ENCODE data around the gene SLC29A1. TPM values are rescaled to one million over a fixed set of nuclear protein-coding genes. Genes with fewer than 3 reads are reported as not detected.
A peak's percentile ranks its signal among the peaks of the same experiment; 100 is the strongest.

Gene SLC29A1
- total and polyA plus RNA-seq, 9 of the 15 experiments (the other 6 are each of a cell fraction or from before 2014, with no cell fraction given), result 18.9 to 170 (median 57.7) TPM

DNA sequence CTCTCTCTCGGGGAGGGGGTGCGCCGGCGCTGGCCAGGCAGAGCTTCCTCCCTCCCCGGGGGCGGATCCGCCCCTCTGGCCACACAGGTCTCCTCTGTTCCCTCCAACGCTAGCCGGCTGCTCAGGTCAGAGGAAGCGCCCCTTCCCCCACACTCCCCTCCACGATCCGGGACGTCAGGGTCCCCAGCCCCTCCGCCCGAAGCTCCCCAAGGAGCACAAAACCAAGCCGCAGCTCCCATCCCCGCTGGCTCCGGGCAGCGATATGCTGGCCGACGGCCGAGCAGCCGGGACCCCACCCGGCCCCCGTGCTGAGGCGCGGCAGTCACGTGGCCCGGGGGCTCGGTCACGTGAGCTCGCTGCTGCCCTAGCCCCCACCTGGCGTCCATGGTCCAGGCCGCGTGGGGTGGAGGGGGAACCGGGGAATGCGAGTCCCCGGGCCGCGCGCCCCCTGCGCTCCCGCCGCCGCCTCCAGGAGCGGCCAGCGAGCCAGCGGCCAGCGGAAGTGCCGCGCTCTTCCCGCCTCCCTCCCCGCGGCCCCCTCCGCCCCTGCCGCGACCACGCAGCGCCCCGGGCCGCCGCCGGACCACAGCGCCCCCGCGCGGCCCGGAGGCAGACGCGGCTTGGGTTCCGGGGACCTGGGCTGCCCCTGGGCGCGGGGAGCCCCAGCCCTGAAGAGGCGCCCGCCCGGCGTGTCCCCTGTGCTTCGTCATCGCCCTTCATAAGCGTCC is 33.8 kb downstream of the SLC29A1 start, which contains the start of gene SLC35B2 (continued):
- TF ChIP-seq, protein P1, sequence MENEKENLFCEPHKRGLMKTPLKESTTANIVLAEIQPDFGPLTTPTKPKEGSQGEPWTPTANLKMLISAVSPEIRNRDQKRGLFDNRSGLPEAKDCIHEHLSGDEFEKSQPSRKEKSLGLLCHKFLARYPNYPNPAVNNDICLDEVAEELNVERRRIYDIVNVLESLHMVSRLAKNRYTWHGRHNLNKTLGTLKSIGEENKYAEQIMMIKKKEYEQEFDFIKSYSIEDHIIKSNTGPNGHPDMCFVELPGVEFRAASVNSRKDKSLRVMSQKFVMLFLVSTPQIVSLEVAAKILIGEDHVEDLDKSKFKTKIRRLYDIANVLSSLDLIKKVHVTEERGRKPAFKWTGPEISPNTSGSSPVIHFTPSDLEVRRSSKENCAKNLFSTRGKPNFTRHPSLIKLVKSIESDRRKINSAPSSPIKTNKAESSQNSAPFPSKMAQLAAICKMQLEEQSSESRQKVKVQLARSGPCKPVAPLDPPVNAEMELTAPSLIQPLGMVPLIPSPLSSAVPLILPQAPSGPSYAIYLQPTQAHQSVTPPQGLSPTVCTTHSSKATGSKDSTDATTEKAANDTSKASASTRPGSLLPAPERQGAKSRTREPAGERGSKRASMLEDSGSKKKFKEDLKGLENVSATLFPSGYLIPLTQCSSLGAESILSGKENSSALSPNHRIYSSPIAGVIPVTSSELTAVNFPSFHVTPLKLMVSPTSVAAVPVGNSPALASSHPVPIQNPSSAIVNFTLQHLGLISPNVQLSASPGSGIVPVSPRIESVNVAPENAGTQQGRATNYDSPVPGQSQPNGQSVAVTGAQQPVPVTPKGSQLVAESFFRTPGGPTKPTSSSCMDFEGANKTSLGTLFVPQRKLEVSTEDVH (IDR thresholded peaks at IDR 0.05; ENCODE audit: low read depth, partially characterized antibody), result no peak
- TF ChIP-seq CBX3 (IDR thresholded peaks at IDR 0.05; ENCODE audit: borderline replicate concordance in 1 of 2, low read length in 2 of 2) (peak in 1 of 2 experiments; percentile 39; a peak in 2 of 3 replicates), GABPA (tag; conservative IDR thresholded peaks at IDR 0.05; ENCODE audit: low read depth) (peak; percentile 93), RBFOX2 (IDR thresholded peaks at IDR 0.05; ENCODE audit: low read depth, low read length) (peak; percentile 93), CBX5 (IDR thresholded peaks at IDR 0.05; ENCODE audit: borderline replicate concordance, low read depth) (peak; percentile 30; the same call in 1 of the 2 replicates), SRSF9 (IDR thresholded peaks at IDR 0.05; ENCODE audit: borderline replicate concordance, low read depth, low read length) (no peak), ZNF584 (CRISPR knock-in tag; IDR thresholded peaks at IDR 0.05; ENCODE audit: low read depth) (no peak)
- TF ChIP-seq, protein P2, sequence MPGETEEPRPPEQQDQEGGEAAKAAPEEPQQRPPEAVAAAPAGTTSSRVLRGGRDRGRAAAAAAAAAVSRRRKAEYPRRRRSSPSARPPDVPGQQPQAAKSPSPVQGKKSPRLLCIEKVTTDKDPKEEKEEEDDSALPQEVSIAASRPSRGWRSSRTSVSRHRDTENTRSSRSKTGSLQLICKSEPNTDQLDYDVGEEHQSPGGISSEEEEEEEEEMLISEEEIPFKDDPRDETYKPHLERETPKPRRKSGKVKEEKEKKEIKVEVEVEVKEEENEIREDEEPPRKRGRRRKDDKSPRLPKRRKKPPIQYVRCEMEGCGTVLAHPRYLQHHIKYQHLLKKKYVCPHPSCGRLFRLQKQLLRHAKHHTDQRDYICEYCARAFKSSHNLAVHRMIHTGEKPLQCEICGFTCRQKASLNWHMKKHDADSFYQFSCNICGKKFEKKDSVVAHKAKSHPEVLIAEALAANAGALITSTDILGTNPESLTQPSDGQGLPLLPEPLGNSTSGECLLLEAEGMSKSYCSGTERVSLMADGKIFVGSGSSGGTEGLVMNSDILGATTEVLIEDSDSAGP (CRISPR knock-in tag; IDR thresholded peaks at IDR 0.05), result no peak
- TF ChIP-seq, protein P3, sequence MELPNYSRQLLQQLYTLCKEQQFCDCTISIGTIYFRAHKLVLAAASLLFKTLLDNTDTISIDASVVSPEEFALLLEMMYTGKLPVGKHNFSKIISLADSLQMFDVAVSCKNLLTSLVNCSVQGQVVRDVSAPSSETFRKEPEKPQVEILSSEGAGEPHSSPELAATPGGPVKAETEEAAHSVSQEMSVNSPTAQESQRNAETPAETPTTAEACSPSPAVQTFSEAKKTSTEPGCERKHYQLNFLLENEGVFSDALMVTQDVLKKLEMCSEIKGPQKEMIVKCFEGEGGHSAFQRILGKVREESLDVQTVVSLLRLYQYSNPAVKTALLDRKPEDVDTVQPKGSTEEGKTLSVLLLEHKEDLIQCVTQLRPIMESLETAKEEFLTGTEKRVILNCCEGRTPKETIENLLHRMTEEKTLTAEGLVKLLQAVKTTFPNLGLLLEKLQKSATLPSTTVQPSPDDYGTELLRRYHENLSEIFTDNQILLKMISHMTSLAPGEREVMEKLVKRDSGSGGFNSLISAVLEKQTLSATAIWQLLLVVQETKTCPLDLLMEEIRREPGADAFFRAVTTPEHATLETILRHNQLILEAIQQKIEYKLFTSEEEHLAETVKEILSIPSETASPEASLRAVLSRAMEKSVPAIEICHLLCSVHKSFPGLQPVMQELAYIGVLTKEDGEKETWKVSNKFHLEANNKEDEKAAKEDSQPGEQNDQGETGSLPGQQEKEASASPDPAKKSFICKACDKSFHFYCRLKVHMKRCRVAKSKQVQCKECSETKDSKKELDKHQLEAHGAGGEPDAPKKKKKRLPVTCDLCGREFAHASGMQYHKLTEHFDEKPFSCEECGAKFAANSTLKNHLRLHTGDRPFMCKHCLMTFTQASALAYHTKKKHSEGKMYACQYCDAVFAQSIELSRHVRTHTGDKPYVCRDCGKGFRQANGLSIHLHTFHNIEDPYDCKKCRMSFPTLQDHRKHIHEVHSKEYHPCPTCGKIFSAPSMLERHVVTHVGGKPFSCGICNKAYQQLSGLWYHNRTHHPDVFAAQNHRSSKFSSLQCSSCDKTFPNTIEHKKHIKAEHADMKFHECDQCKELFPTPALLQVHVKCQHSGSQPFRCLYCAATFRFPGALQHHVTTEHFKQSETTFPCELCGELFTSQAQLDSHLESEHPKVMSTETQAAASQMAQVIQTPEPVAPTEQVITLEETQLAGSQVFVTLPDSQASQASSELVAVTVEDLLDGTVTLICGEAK (IDR thresholded peaks at IDR 0.05), result peak; percentile 46
- TF ChIP-seq, protein P3 (CRISPR knock-in tag; IDR thresholded peaks at IDR 0.05), result no peak
- TF ChIP-seq, protein P4, sequence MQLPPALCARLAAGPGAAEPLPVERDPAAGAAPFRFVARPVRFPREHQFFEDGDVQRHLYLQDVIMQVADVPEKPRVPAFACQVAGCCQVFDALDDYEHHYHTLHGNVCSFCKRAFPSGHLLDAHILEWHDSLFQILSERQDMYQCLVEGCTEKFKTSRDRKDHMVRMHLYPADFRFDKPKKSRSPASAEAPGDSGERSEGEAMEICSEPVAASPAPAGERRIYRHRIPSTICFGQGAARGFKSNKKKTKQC (CRISPR knock-in tag; IDR thresholded peaks at IDR 0.05), result peak; percentile 35
